HepG2 (cell line): ENCODE measurements around the gene ATE1. TPM values are rescaled to one million over a fixed set of nuclear protein-coding genes. Genes with fewer than 3 reads are reported as not detected.

Source experiments
- CHCHD3 ChIP-seq: sonication (generic); formaldehyde crosslinking; IDR thresholded peaks from 2 replicates; pipeline ENCODE4 v1.8.0; 2022; ENCODE audit warnings: mild to moderate bottlenecking, missing genetic modification reagents, moderate library complexity
- ETV6 ChIP-seq: sonication (generic); formaldehyde crosslinking; conservative IDR thresholded peaks from 2 replicates; pipeline ENCODE4 v1.4.0; 2020; ENCODE audit warnings: missing genetic modification reagents
- FOXP1 ChIP-seq, 2 experiments: fragments of 450-650 bp in 1 of 2; IDR thresholded peaks; 2 replicates each; pipeline ENCODE4 v1.6.1; 2017 to 2018; ENCODE audit warnings: antibody characterized with exemption in 1 of 2
- TBX3 ChIP-seq: fragments of 450-650 bp; IDR thresholded peaks from 2 replicates; pipeline ENCODE4 v1.6.1; 2017; ENCODE audit warnings: antibody characterized with exemption, mild to moderate bottlenecking, inconsistent platforms, borderline replicate concordance
- ZNF350 ChIP-seq: sonication (generic); formaldehyde crosslinking; IDR thresholded peaks from 2 replicates; pipeline ENCODE4 v1.4.0; 2020; ENCODE audit warnings: mild to moderate bottlenecking, low read depth, missing genetic modification reagents, borderline replicate concordance
- ZNF670 ChIP-seq: sonication (generic); formaldehyde crosslinking; IDR thresholded peaks from 2 replicates; pipeline ENCODE4 v1.8.0; 2022; ENCODE audit warnings: mild to moderate bottlenecking, missing genetic modification reagents, borderline replicate concordance
- ZNF761 ChIP-seq: sonication (generic); formaldehyde crosslinking; conservative IDR thresholded peaks from 2 replicates; pipeline ENCODE4 v1.4.0; 2020; ENCODE audit warnings: mild to moderate bottlenecking, missing genetic modification reagents
- polyA plus RNA-seq, 8 experiments: library from polyadenylated mRNA; depleted of rRNA in 3 of 8; stranded (reverse) in 7 of 8; unstranded in 1 of 8; fragments of >200 nt; fragmentation: Illumina TruSeq in 4 of 8; extraction: Trizol in 4 of 8; gene quantifications; 2 replicates each; pipeline versions ENCODE4 v1.2.1 to v1.2.3, GENCODE V29; 2011 to 2016; ENCODE audit warnings: low read depth in 4 of 8, missing spikeins in 1 of 8, mixed read lengths in 1 of 8; ENCODE audit not compliant: insufficient read depth in 1 of 8
- total RNA-seq, 5 experiments: library from RNA; depleted of rRNA; stranded (reverse); fragments of >200 nt; fragmentation: Illumina TruSeq; extraction: Trizol; gene quantifications; 2 replicates each; pipeline ENCODE4 v1.2.3, GENCODE V29; 2016; ENCODE audit warnings: low read depth in 1 of 5
- TF ChIP-seq, protein P1 (sequence below): sonication (generic); formaldehyde crosslinking; IDR thresholded peaks from 2 replicates; pipeline ENCODE4 v1.8.0; 2022; ENCODE audit warnings: missing genetic modification reagents, mild to moderate bottlenecking, borderline replicate concordance
- TF ChIP-seq, protein P2 (sequence below): sonication (generic); formaldehyde crosslinking; IDR thresholded peaks from 2 replicates; pipeline ENCODE4 v1.4.0; 2020; ENCODE audit warnings: missing genetic modification reagents
- TF ChIP-seq, protein P3 (sequence below): sonication (generic); formaldehyde crosslinking; IDR thresholded peaks from 2 replicates; pipeline ENCODE4 v1.5.0; 2020; ENCODE audit warnings: missing genetic modification reagents

ATE1 gene
- total and polyA plus RNA-seq, 2 of the 13 experiments (the other 11 are each of a cell fraction or from before 2014, with no cell fraction given): 17.5 to 42.2 TPM

DNA sequence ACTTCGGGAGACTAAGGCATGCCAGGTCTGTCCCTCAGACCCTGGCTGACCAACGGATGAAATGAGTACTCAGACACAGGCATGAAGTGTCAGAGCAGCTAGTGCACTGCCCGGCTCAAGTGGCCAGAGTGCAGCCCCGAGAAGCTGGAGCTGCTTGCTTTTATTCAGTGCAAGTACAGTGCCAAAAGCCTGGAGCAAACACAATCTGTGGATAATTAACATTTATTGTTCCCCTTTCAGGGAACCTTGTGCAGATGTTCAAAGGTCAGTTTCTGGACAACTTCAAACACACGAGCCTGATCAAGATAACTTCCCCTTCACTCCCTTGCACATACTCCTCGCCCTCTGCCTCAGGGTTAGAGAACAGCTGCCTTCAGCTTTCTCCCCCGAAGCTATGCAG lies 7.9 kb upstream of the ATE1 start (continued):
- TF ChIP-seq TBX3: peak; percentile 59; the same call in 1 of the 2 replicates
- TF ChIP-seq, protein P1, sequence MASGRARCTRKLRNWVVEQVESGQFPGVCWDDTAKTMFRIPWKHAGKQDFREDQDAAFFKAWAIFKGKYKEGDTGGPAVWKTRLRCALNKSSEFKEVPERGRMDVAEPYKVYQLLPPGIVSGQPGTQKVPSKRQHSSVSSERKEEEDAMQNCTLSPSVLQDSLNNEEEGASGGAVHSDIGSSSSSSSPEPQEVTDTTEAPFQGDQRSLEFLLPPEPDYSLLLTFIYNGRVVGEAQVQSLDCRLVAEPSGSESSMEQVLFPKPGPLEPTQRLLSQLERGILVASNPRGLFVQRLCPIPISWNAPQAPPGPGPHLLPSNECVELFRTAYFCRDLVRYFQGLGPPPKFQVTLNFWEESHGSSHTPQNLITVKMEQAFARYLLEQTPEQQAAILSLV (CRISPR knock-in tag): peak; percentile 52; the same call in 1 of the 2 replicates
- TF ChIP-seq, protein P2, sequence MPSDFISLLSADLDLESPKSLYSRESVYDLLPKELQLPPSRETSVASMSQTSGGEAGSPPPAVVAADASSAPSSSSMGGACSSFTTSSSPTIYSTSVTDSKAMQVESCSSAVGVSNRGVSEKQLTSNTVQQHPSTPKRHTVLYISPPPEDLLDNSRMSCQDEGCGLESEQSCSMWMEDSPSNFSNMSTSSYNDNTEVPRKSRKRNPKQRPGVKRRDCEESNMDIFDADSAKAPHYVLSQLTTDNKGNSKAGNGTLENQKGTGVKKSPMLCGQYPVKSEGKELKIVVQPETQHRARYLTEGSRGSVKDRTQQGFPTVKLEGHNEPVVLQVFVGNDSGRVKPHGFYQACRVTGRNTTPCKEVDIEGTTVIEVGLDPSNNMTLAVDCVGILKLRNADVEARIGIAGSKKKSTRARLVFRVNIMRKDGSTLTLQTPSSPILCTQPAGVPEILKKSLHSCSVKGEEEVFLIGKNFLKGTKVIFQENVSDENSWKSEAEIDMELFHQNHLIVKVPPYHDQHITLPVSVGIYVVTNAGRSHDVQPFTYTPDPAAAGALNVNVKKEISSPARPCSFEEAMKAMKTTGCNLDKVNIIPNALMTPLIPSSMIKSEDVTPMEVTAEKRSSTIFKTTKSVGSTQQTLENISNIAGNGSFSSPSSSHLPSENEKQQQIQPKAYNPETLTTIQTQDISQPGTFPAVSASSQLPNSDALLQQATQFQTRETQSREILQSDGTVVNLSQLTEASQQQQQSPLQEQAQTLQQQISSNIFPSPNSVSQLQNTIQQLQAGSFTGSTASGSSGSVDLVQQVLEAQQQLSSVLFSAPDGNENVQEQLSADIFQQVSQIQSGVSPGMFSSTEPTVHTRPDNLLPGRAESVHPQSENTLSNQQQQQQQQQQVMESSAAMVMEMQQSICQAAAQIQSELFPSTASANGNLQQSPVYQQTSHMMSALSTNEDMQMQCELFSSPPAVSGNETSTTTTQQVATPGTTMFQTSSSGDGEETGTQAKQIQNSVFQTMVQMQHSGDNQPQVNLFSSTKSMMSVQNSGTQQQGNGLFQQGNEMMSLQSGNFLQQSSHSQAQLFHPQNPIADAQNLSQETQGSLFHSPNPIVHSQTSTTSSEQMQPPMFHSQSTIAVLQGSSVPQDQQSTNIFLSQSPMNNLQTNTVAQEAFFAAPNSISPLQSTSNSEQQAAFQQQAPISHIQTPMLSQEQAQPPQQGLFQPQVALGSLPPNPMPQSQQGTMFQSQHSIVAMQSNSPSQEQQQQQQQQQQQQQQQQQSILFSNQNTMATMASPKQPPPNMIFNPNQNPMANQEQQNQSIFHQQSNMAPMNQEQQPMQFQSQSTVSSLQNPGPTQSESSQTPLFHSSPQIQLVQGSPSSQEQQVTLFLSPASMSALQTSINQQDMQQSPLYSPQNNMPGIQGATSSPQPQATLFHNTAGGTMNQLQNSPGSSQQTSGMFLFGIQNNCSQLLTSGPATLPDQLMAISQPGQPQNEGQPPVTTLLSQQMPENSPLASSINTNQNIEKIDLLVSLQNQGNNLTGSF (CRISPR knock-in tag): no peak
- peak; percentile 71; the same call in 1 of the 2 replicates for TF ChIP-seq ZNF350 (CRISPR knock-in tag)
- TF ChIP-seq ETV6 (CRISPR knock-in tag): no peak
- no peak for TF ChIP-seq FOXP1 (IDR thresholded peaks at IDR 0.05)
- peak; percentile 53; the same call in 1 of the 2 replicates for TF ChIP-seq FOXP1 (CRISPR knock-in tag; IDR thresholded peaks at IDR 0.05)
- TF ChIP-seq ZNF670 (CRISPR knock-in tag): no peak
- TF ChIP-seq CHCHD3 (CRISPR knock-in tag): no peak
- TF ChIP-seq, protein P3, sequence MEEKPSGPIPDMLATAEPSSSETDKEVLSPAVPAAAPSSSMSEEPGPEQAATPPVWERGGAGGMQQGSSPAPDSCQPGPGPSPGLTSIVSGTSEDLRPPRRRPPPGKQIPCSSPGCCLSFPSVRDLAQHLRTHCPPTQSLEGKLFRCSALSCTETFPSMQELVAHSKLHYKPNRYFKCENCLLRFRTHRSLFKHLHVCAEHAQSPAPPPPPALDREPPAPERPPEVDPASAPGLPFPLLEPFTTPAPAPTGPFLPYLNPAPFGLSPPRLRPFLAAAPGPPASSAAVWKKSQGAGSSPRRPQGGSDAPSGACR (CRISPR knock-in tag): no peak
- TF ChIP-seq ZNF761 (CRISPR knock-in tag): 0 out of 2 replicates have a peak, but pooled peaks have one; percentile 76
